NCI-H748 (cell line): ENCODE results near the gene PAFAH1B2.
"Not testable (repeated sequence)": the region's sequence is repeated elsewhere in the genome, so short reads cannot be mapped to it uniquely, and the experiment has no call there.

Experiments used
- DNase-seq: peaks from one replicate; lab custom pipeline; 2025; ENCODE audit not compliant: unreplicated experiment; lab: John Stamatoyannopoulos, UW

The PAFAH1B2 gene

DNA sequence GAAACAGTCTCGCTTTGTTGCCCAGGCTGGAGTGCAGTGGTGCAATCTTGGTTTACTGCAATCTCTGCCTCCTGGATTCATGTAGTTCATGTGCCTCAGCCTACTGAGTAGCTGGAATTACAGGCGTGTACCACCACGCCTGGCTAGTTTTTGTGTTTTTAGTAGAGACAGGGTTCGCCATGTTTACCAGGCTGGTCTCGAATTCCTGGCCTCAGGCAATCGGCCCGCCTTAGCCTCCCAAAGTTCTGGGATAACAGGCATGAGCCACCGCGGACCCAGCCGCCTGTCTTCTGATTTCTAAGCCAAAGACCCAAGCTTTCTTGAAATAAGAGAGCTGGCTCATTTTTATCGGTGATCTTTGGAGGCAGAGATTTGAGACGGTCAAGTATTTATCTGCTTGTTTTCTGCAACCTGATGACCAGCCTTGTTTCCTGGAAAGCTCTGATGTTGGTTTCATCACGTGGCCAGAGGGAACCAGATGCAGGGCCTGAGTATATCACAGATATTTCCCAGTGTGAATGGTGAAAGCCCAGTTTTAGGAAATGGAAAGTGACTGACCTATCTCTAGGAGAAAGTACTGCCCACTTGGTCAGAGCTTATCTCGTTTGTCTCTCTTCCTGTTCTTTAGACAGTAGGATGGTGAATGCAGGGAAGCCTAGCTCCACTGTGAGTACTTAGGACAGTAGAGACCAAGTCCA lies 28.8 kb downstream of the PAFAH1B2 start:
- DNase-seq: no peak

DNA sequence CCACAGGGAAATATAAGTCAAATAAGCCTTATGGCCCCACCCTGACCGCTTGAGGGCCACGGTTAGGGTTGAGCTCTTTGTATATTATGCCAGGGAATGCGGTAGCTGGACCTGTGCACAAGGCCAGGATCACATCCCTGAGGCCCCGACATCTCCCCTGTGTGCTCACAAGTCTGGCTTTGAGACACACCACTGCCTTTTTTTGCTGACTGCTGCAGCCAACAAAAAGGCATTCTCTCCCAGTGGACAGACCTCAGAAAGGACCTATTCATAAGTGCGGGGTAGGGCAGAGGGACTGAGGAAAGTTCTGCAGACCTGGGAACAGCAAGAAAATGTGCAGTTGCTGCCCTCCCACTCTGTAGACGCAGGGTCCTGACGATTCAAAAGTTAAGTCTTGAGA lies 31.0 kb downstream of the PAFAH1B2 start:
- DNase-seq: no peak

DNA sequence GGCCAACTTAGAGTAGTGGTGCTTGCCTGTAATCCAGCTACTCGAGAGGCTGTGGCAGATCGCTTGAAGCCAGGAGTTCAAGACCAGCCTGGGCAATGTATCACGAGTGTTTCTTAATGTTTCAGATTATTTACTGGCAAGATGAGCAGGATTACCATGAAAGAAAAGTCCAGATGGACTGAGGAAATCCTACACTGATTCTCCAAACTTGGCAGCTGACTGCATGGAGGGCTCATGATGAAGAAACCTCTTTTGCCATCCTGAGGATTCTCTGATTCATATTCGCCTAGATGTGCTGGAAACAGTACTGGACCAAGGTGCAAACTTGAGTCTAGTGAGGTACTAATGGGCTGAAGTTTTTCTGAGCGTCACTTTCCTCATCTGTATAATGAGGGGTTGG lies 31.7 kb downstream of the PAFAH1B2 start:
- no peak for DNase-seq

DNA sequence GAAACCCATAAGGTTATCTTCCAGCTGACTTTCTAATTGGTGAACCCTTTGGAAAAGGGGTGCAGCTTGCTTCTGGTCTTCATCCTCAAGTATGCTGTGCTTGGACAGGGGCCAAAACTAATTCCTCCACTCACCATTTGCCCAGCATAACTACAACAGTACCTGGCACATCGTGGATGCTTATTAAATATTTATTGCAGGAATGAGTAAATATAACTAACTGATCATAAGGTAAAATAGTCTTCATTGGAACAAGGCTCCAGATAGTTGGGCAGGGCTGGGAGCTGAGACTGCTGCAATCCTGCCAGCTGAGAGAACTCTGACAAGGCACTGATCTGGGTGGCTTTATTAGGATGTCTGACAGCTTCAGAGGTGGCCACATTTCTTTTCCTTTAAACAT lies 32.1 kb downstream of the PAFAH1B2 start:
- DNase-seq: no peak

DNA sequence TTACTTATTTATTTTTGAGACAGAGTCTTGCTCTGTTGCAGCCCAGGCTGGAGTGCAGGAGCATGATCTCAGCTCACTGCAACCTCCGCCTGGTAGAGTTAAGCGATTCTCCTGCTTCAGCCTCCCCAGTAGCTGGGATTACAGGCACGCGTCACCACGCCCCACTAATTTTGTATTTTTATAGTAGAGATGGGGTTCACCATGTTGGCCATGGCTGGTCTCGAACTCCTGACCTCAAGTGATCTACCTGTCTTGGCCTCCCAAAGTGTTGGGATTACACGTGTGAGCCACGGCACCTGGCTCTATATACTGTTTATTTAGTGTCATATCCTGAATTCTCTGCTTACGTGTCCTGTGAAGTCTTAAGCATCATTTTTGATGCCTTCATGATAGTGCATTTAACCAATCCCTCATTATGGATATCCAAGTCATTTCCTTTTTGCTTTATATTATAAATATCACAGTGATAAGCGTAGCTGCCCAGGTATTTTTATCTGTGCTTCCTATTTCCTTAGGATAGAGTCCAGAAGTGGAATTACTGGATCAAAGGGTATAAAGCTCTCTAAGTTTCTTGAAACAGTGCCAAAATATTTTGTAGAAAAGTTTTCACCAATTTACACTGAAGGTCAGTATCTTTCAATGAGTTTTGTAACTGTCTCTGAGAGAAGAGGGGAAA lies 33.6 kb downstream of the PAFAH1B2 start:
- DNase-seq: no peak

DNA sequence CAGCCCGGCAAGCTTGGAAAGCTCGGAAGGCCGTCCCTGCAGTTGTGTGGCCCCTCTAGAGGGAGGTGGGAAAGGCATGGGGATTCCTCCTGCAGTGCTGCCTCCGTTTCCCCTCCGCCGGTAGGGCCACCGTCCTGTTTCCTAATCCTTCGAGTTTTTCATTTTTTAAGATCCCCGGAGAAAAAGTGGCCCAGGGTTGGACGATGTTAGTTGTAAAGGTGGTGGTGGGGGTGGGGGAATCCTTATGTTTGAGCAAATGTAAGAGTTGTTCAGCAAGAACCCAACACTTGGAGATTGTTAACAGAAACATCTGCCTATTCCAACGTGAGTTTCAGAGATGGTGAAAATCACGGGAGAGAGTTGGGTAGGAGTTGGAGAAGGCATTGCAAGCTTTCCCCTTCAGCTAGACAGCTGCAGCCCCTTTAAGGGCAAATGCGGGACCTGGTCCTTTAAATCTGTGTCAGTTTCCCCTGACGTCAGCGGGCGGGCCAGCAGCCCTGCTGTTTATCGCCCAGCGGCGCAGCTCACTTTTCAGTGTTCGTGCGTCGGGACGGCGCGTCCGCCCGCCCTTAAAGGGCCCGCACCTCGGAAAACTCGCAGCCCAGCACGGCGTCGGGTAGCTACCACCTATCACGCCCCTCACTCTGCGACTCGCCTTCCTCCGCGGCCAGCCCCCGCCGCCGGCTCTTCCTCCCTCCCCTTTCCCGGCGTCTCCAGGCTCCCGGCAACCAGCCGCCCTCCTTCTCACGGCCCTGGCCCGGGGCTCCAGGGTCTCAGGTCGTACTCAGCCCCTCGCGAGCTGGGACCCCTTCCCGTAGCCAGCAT lies 34.3 kb downstream of the PAFAH1B2 start, which contains the start of gene SIDT2:
SIDT2 (plus strand) TSS at position 534 of the 825 bp plus-strand sequence. CDS start 521 bp downstream, outside the sequence.
- peak; percentile 94 for DNase-seq

DNA sequence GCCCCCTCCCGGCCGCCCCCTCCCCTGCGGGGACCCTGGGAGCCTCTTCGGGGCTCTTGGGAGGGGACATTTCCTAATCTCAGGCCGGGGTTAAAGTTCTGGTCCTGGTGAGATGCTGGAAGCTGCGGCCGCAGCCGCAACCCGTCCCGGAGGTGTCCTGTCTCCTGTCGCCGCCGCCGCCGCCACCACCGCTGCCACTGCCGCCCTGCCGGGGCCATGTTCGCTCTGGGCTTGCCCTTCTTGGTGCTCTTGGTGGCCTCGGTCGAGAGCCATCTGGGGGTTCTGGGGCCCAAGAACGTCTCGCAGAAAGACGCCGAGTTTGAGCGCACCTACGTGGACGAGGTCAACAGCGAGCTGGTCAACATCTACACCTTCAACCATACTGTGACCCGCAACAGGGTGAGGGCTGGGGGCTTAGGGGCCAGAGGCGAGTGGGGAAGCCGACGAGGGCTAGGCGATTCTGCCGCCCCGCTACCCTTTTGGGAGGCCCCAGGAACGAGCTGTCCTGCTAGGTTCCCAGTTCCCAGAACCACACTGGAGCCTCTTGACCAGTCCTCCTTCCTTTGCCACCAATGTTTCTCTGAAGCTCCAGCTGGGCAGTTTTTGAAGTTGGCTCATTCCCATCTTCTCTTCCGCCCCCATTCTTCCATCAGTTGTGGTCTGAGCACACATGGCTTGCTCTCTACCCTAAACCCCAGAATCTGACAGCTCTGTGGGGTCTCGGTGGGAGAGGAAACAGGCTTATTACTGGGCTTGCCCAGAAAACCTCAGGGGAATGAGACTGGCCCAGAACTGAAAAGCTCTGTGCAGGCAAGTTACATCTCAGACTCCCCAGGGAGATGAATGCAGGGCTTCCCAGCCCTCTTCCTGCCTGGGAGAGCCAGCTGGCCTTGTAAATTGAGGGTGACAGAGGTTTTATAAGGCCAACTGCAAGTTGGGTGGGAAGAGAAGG lies 35.2 kb downstream of the PAFAH1B2 start:
- DNase-seq: peak; percentile 37

DNA sequence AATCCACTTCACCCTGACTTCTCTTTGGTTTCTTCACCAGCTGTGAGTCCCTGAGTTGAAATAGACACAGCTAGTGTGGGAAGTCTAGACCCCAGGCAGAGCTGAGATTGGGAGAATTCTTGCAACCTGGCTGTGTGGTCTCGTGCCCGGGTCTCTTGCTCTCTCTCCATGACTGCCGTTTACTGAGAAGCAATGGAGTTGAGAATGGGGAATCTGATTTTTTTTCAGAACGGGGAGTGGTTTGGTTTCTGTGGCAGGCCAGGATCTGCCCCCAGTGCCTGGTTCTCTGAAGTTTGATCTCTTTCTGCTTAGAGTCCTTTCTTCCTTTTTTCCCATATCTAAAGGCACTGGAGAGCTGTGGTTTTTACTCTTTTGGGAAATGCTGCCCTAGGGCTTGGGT lies 35.9 kb downstream of the PAFAH1B2 start:
- DNase-seq: no peak

DNA sequence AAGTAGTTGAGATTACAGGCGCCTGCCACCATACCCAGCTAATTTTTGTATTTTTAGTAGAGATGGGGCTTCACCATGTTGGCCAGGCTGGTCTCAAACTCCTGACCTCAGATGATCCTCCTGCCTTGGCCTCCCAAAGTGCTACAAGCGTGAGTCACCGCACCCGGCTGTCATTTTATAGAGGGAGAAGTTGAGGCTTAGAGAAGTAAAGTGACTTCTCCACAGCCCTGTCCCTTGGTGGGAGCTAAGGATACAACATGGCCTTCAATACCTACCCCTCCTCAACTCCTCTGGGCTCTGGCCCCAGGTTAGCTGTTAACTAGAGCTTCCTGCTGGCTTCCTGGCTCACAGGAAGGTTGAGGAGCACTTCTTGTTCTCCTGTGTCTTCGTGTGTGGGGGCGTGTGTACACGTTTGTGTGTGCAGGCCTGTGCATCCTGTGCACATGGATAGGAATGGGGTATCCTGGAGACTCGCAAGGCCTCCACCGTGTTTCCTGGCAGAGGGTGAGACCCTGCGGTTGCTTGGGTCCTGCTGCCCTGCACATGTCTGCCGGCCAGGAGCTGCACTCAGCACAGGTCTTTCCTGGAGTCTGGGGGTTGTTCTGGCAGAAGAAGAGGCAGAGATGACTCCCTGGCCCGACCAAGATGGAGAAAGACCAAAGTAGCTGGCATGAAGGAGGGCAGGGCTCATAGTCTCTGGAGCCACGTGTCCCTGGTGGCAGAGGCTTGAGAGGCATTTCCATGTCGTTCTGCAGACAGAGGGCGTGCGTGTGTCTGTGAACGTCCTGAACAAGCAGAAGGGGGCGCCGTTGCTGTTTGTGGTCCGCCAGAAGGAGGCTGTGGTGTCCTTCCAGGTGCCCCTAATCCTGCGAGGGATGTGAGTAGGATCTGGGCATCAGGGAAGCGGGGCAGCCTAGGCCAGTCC lies 36.8 kb downstream of the PAFAH1B2 start:
- DNase-seq: peak; percentile 43

DNA sequence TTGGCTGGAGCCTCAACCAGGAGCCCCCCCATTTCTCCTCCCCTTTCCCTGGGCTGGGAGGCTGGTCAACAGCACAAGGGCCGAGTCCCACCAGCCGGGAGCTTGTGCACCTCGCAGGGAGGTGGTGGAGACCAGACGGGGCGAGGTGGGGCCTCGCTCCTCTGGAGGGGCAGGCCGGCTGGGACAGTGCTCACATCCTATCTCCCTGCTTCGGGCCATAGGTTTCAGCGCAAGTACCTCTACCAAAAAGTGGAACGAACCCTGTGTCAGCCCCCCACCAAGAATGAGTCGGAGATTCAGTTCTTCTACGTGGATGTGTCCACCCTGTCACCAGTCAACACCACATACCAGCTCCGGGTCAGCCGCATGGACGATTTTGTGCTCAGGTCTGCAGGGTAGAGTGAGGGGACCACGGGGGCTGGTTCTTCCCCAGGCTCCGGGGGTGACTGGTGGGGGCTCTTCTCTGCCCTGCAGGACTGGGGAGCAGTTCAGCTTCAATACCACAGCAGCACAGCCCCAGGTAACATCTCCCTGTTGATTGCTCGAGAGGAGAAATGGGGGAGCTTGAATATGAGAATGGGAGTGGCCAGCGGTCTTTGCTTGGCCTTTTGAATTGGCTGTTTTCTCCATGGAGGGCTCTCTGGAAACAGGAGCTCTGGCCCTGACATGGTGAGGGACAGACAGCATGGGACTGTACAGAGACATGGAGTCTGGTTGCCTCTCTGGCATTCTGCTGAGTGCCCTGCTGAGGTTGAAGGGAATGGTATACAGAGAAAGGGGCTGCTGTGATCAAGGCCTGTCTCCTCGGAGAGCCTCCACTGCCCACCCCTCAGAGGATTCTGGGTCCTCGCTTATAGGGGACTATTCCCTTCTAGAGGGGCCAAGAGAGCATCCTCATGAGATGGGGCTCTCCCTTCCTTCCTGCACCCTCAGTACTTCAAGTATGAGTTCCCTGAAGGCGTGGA lies 37.8 kb downstream of the PAFAH1B2 start:
- no peak for DNase-seq

DNA sequence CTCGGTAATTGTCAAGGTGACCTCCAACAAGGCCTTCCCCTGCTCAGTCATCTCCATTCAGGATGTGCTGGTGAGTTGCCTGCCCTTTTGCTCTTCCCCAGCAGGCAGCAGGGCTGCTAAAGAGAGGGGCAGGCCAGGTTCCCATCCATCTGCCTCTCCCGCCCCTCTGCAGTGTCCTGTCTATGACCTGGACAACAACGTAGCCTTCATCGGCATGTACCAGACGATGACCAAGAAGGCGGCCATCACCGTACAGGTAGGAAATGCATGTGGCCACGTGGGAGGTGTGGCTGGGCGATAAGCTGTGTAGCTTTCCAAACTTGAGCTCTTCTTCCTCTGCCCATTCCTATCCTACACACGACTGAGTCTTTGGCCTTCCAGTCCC lies 38.5 kb downstream of the PAFAH1B2 start:
- no peak for DNase-seq

DNA sequence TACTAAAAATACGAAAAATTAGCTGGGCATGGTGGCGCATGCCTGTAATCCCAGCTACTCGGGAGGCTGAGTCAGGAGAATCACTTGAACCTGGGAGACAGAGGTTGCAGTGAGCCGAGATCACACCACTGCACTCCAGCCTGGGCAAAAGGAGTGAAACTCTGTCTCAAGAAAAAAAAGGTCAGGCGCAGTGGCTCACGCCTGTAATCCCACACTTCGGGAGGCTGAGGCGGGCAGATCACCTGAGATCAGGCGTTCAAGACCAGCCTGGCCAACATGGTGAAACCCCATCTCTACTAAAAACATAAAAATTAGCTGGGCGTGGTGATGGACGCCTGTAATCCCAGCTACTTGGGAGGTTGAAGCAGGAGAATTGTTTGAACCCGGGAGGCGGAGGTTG lies 39.1 kb downstream of the PAFAH1B2 start:
- DNase-seq: not testable (repeated sequence)

DNA sequence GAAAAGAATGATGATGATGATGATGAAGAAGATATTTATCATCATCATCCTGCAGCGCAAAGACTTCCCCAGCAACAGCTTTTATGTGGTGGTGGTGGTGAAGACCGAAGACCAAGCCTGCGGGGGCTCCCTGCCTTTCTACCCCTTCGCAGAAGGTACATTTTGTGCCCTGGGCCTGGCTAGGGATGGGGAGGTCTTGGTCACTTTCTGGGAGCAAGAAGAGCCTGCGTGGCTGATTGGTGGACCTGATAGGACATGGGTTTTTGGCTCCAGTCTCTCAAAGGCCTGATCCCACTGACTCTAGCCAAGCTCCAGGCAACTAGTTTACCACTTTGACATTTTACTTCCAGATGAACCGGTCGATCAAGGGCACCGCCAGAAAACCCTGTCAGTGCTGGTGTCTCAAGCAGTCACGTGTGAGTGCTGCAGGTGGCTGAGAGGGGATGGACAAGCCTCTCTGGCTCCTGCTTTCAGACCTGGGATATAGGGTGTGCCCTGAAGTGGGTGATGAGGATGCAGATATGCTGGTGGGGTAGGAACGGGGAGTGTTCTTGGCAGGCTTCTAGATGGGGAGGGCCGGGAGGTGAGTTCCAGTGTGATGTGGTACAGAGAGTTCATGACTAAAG lies 39.8 kb downstream of the PAFAH1B2 start:
- no peak for DNase-seq

DNA sequence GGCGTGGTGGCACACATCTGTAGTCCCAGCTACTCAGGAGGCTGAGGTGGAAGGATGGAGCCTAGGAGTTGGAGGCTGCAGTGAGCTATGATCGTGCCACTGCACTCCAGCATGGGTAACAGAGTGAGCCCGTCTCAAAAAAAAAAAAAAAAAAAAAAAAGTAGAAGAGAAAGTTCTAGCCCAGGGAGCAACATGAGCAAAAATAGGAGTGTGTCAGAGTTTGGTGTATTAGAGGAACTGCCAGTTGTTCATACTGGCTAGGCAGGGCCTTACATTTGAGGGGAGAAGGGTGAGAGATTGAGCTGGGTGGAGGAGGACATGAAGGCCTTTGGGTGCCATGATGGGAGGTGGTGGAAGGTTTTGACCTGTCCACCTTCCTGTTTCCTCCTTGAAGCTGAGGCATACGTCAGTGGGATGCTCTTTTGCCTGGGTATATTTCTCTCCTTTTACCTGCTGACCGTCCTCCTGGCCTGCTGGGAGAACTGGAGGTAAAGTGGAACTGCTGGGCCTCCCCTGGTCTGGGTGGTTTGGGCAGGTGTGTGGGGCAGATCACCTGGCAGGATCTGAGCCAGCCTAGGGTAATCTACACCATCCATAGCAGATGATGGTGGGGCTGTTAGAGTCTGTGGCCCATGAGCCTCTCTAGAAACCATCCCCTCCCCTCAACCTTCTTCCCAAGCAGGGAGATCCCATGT lies 41.8 kb downstream of the PAFAH1B2 start:
- DNase-seq: no peak

DNA sequence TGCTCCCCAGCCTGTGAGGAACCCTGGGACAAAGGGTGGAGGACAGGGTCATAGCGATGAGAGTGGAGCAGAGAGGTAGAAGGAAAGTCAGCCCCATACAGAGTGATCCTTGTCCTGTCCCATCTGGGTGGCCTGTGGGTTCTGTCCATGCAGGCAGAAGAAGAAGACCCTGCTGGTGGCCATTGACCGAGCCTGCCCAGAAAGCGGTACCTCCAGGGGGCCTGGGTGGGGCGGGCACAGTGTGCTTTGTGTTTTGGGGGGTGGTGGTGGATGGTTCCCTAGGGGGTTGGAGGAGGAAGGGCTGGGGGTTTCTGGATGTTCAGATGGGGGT lies 42.3 kb downstream of the PAFAH1B2 start:
- no peak for DNase-seq

DNA sequence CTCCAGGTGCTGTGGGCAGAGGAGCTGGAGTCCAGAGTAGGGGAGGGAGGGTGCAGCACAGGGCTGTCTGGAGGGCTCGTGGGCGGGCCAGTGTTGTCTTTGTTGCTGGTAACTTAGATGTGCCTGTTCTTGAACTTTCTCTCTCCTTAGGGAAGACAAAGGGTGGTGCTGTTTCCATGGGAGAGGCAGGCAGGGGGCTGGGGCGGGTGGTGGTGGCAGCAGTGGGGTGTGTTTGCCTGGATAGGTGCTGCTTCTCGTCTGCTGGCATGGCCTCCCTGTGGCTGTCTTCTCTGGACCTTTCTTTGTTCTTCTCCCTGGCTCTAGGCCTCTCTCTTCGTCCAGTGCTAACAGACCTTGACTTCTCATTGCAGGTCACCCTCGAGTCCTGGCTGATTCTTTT lies 42.9 kb downstream of the PAFAH1B2 start:
- no peak for DNase-seq

DNA sequence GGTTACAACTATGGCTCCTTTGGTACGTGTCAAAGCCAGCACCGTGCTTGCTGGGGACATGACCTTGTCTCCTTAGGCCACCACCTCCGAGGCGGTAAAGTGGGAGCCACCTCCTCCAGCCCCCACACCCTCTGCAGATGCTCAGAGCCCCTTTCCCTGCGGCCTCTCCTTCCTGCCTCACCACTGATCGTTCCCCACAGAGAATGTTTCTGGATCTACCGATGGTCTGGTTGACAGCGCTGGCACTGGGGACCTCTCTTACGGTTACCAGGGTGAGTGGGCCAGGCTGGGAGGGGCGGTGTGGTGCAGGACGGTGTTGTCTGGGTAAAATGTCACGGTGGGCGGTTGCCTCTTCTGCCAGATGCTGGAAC lies 43.3 kb downstream of the PAFAH1B2 start:
- DNase-seq: no peak
